HepG2 (cell line): Measurements from ENCODE around the gene LPXN. TPM values are rescaled to one million over a fixed set of nuclear protein-coding genes. Genes with fewer than 3 reads are reported as not detected.

Experiments
- EED ChIP-seq: sonication (generic); formaldehyde crosslinking; IDR thresholded peaks from 2 replicates; pipeline ENCODE4 v1.5.0; 2020; ENCODE audit warnings: mild to moderate bottlenecking, missing genetic modification reagents
- GATAD2A ChIP-seq: IDR thresholded peaks from 2 replicates; pipeline ENCODE4 v1.6.1; 2016
- HDAC2 ChIP-seq: sonication (generic); formaldehyde crosslinking; IDR thresholded peaks from 2 replicates; pipeline ENCODE4 v1.4.0; 2020; ENCODE audit warnings: missing genetic modification reagents
- KDM5A ChIP-seq: fragments of 200-600 bp; sonication (generic); IDR thresholded peaks from 2 replicates; pipeline ENCODE4 v1.7.0; 2018; ENCODE audit warnings: antibody characterized with exemption, mild to moderate bottlenecking, low read length, borderline replicate concordance
- KLF12 ChIP-seq: sonication (generic); formaldehyde crosslinking; IDR thresholded peaks from 2 replicates; pipeline ENCODE4 v1.4.0; 2020; ENCODE audit warnings: missing genetic modification reagents, borderline replicate concordance
- MLLT10 ChIP-seq: sonication (generic); formaldehyde crosslinking; IDR thresholded peaks from 2 replicates; pipeline ENCODE4 v1.4.0; 2020; ENCODE audit warnings: missing genetic modification reagents
- NFE2L2 ChIP-seq: fragments of 150-350 bp; IDR thresholded peaks from 2 replicates; pipeline ENCODE4 v1.6.1; 2014; ENCODE audit warnings: low read length
- RARA ChIP-seq: IDR thresholded peaks from 2 replicates; pipeline ENCODE4 v1.6.1; 2016; ENCODE audit warnings: missing genetic modification reagents, missing compliant biosample characterization
- RFX3 ChIP-seq: IDR thresholded peaks from 2 replicates; pipeline ENCODE4 v1.6.1; 2016; ENCODE audit warnings: missing biosample characterization, missing genetic modification reagents
- SETDB1 ChIP-seq: sonication (generic); formaldehyde crosslinking; IDR thresholded peaks from 2 replicates; pipeline ENCODE4 v1.5.1; 2020; ENCODE audit warnings: missing genetic modification reagents, mild to moderate bottlenecking, borderline replicate concordance
- SP4 ChIP-seq: sonication (generic); formaldehyde crosslinking; IDR thresholded peaks from 2 replicates; pipeline ENCODE4 v1.8.1; 2023; ENCODE audit warnings: mild to moderate bottlenecking, missing genetic modification reagents
- SRF ChIP-seq: IDR thresholded peaks from 2 replicates; pipeline ENCODE4 v1.6.1; 2011; ENCODE audit warnings: mild to moderate bottlenecking, low read depth, low read length, moderate library complexity
- STAT5B ChIP-seq: sonication (generic); formaldehyde crosslinking; IDR thresholded peaks from 2 replicates; pipeline ENCODE4 v1.4.0; 2020; ENCODE audit warnings: missing genetic modification reagents
- TARDBP ChIP-seq: sonication (generic); formaldehyde crosslinking; IDR thresholded peaks from 2 replicates; pipeline ENCODE4 v1.8.0; 2022; ENCODE audit warnings: mild to moderate bottlenecking, missing genetic modification reagents
- ZC3H13 ChIP-seq: sonication (generic); formaldehyde crosslinking; IDR thresholded peaks from 2 replicates; pipeline ENCODE4 v1.8.1; 2023; ENCODE audit warnings: mild to moderate bottlenecking, missing genetic modification reagents, moderate library complexity
- ZFY ChIP-seq: sonication (generic); formaldehyde crosslinking; IDR thresholded peaks from 2 replicates; pipeline ENCODE4 v1.4.0; 2020; ENCODE audit warnings: missing genetic modification reagents
- ZNF572 ChIP-seq: sonication (generic); formaldehyde crosslinking; IDR thresholded peaks from 2 replicates; pipeline ENCODE4 v1.5.1; 2020; ENCODE audit warnings: mild to moderate bottlenecking, missing genetic modification reagents
- ZNF747 ChIP-seq: sonication (generic); formaldehyde crosslinking; IDR thresholded peaks from 2 replicates; pipeline ENCODE4 v1.8.1; 2023; ENCODE audit warnings: missing genetic modification reagents, mild to moderate bottlenecking, borderline replicate concordance
- ZNF772 ChIP-seq: sonication (generic); formaldehyde crosslinking; IDR thresholded peaks from 2 replicates; pipeline ENCODE4 v1.5.0; 2020; ENCODE audit warnings: mild to moderate bottlenecking, missing genetic modification reagents
- ZNF775 ChIP-seq: sonication (generic); formaldehyde crosslinking; IDR thresholded peaks from 2 replicates; pipeline ENCODE4 v1.4.0; 2020; ENCODE audit warnings: missing genetic modification reagents, mild to moderate bottlenecking, moderate library complexity, borderline replicate concordance
- polyA plus RNA-seq, 8 experiments: library from polyadenylated mRNA; depleted of rRNA in 3 of 8; stranded (reverse) in 7 of 8; unstranded in 1 of 8; fragments of >200 nt; fragmentation: Illumina TruSeq in 4 of 8; extraction: Trizol in 4 of 8; gene quantifications; 2 replicates each; pipeline versions ENCODE4 v1.2.1 to v1.2.3, GENCODE V29; 2011 to 2016; ENCODE audit warnings: low read depth in 4 of 8, missing spikeins in 1 of 8, mixed read lengths in 1 of 8; ENCODE audit not compliant: insufficient read depth in 1 of 8
- total RNA-seq, 5 experiments: library from RNA; depleted of rRNA; stranded (reverse); fragments of >200 nt; fragmentation: Illumina TruSeq; extraction: Trizol; gene quantifications; 2 replicates each; pipeline ENCODE4 v1.2.3, GENCODE V29; 2016; ENCODE audit warnings: low read depth in 1 of 5
- TF ChIP-seq, protein P1 (sequence below): IDR thresholded peaks from 2 replicates; pipeline ENCODE4 v1.6.1; 2016; ENCODE audit warnings: missing compliant biosample characterization, missing genetic modification reagents, borderline replicate concordance
- TF ChIP-seq, protein P2 (sequence below): sonication (generic); formaldehyde crosslinking; IDR thresholded peaks from 2 replicates; pipeline ENCODE4 v1.4.0; 2020; ENCODE audit warnings: mild to moderate bottlenecking, missing genetic modification reagents
- TF ChIP-seq, protein P3 (sequence below): fragments of 450-650 bp; IDR thresholded peaks from 2 replicates; pipeline ENCODE4 v1.6.1; 2017
- TF ChIP-seq, protein P4 (sequence below): sonication (generic); formaldehyde crosslinking; IDR thresholded peaks from 2 replicates; pipeline ENCODE4 v1.4.0; 2020; ENCODE audit warnings: mild to moderate bottlenecking, missing genetic modification reagents

The LPXN gene
- total and polyA plus RNA-seq, 2 of the 13 experiments (the other 11 are each of a cell fraction or from before 2014, with no cell fraction given), result 1.7 to 3.5 TPM

DNA sequence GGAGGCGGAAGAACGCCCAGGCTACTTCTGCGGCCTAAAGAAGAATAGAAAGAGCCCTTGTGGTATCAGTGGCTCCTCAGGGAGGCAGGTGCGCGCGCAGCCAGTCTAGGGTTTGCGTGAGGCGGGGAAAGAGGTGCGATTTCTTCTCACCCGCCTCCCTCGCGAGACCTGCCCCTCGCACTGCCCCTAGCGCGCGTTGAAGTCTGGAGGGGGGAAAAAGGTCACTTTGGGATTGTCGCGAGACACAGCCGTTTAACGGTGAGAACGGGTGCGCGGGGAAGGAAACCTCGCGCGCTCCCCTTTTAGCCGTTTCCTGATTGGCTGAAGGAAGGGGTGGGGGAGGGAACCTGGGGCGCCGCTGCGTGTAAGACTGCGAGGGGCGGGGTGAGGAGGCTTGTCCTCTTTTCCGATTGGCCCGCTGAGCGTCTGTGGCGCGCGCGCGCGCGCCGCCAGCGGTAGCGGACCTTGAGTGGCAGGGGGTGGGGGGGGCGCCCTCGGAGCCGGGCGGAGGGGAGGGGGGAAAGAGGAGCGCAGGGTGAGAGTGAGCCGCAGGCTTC is 3.1 kb upstream of the LPXN start, which contains the start of gene ZFP91 (continued):
- no peak for TF ChIP-seq EED
- no peak for TF ChIP-seq KLF12 (CRISPR knock-in tag)
- no peak for TF ChIP-seq ZNF775
- TF ChIP-seq NFE2L2, result no peak
- no peak for TF ChIP-seq KDM5A
- no peak for TF ChIP-seq MLLT10 (CRISPR knock-in tag)
- no peak for TF ChIP-seq RFX3 (CRISPR knock-in tag)
- no peak for TF ChIP-seq HDAC2 (CRISPR knock-in tag)
- TF ChIP-seq, protein P1, sequence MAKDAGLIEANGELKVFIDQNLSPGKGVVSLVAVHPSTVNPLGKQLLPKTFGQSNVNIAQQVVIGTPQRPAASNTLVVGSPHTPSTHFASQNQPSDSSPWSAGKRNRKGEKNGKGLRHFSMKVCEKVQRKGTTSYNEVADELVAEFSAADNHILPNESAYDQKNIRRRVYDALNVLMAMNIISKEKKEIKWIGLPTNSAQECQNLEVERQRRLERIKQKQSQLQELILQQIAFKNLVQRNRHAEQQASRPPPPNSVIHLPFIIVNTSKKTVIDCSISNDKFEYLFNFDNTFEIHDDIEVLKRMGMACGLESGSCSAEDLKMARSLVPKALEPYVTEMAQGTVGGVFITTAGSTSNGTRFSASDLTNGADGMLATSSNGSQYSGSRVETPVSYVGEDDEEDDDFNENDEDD (CRISPR knock-in tag), result no peak
- TF ChIP-seq, protein P2, sequence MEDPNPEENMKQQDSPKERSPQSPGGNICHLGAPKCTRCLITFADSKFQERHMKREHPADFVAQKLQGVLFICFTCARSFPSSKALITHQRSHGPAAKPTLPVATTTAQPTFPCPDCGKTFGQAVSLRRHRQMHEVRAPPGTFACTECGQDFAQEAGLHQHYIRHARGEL (CRISPR knock-in tag), result no peak
- no peak for TF ChIP-seq SP4 (CRISPR knock-in tag)
- TF ChIP-seq RARA (CRISPR knock-in tag), result 0 out of 2 replicates have a peak, but pooled peaks have one; percentile 16
- no peak for TF ChIP-seq SETDB1 (CRISPR knock-in tag)
- no peak for TF ChIP-seq SRF
- TF ChIP-seq ZC3H13 (CRISPR knock-in tag), result 0 out of 2 replicates have a peak, but pooled peaks have one; percentile 36
- no peak for TF ChIP-seq ZFY
- no peak; the same call in 1 of the 2 replicates for TF ChIP-seq TARDBP (CRISPR knock-in tag)
- TF ChIP-seq ZNF572 (CRISPR knock-in tag), result no peak
- TF ChIP-seq ZNF772 (CRISPR knock-in tag), result no peak; the same call in 1 of the 2 replicates
- TF ChIP-seq, protein P3, sequence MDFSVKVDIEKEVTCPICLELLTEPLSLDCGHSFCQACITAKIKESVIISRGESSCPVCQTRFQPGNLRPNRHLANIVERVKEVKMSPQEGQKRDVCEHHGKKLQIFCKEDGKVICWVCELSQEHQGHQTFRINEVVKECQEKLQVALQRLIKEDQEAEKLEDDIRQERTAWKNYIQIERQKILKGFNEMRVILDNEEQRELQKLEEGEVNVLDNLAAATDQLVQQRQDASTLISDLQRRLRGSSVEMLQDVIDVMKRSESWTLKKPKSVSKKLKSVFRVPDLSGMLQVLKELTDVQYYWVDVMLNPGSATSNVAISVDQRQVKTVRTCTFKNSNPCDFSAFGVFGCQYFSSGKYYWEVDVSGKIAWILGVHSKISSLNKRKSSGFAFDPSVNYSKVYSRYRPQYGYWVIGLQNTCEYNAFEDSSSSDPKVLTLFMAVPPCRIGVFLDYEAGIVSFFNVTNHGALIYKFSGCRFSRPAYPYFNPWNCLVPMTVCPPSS, result no peak
- no peak for TF ChIP-seq ZNF747 (CRISPR knock-in tag)
- TF ChIP-seq, protein P4, sequence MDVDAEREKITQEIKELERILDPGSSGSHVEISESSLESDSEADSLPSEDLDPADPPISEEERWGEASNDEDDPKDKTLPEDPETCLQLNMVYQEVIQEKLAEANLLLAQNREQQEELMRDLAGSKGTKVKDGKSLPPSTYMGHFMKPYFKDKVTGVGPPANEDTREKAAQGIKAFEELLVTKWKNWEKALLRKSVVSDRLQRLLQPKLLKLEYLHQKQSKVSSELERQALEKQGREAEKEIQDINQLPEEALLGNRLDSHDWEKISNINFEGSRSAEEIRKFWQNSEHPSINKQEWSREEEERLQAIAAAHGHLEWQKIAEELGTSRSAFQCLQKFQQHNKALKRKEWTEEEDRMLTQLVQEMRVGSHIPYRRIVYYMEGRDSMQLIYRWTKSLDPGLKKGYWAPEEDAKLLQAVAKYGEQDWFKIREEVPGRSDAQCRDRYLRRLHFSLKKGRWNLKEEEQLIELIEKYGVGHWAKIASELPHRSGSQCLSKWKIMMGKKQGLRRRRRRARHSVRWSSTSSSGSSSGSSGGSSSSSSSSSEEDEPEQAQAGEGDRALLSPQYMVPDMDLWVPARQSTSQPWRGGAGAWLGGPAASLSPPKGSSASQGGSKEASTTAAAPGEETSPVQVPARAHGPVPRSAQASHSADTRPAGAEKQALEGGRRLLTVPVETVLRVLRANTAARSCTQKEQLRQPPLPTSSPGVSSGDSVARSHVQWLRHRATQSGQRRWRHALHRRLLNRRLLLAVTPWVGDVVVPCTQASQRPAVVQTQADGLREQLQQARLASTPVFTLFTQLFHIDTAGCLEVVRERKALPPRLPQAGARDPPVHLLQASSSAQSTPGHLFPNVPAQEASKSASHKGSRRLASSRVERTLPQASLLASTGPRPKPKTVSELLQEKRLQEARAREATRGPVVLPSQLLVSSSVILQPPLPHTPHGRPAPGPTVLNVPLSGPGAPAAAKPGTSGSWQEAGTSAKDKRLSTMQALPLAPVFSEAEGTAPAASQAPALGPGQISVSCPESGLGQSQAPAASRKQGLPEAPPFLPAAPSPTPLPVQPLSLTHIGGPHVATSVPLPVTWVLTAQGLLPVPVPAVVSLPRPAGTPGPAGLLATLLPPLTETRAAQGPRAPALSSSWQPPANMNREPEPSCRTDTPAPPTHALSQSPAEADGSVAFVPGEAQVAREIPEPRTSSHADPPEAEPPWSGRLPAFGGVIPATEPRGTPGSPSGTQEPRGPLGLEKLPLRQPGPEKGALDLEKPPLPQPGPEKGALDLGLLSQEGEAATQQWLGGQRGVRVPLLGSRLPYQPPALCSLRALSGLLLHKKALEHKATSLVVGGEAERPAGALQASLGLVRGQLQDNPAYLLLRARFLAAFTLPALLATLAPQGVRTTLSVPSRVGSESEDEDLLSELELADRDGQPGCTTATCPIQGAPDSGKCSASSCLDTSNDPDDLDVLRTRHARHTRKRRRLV (CRISPR knock-in tag), result no peak
- TF ChIP-seq STAT5B (CRISPR knock-in tag), result no peak
- no peak for TF ChIP-seq GATAD2A
